Right cardiac atrium (tissue), 5 donors: Measurements from ENCODE around the gene AURKB. TPM values are rescaled to one million over a fixed set of nuclear protein-coding genes. Genes with fewer than 3 reads are reported as not detected.

Experiments
- ATAC-seq, 2 donors: fragments of 200-7000 bp; cut with Tn5 transposase; one replicate each; pipeline versions ENCODE4 v1.8.0 to v1.9.1; 2020; ENCODE audit warnings: moderate library complexity in 2 of 2, mild to moderate bottlenecking in 1 of 2
- DNase-seq, 3 donors: peaks; one replicate each; pipeline ENCODE4 v3.0.0-alpha.2; 2020
- H3K27ac ChIP-seq: one replicate; pipeline ENCODE4 v1.5.1; 2013; ENCODE audit warnings: mild to moderate bottlenecking, low read length, control low read depth, moderate library complexity
- H3K27me3 ChIP-seq: one replicate; pipeline ENCODE4 v1.6.1; 2013; ENCODE audit not compliant: control insufficient read depth, insufficient read depth
- H3K4me1 ChIP-seq: one replicate; pipeline ENCODE4 v1.6.1; 2013; ENCODE audit warnings: low read length; ENCODE audit not compliant: control insufficient read depth, insufficient read depth
- H3K4me3 ChIP-seq: one replicate; pipeline ENCODE4 v1.5.1; 2013; ENCODE audit warnings: low read length, control low read depth
- H3K9me3 ChIP-seq: one replicate; pipeline ENCODE4 v1.6.1; 2013; ENCODE audit warnings: low read length; ENCODE audit not compliant: control insufficient read depth
- WGBS: extraction: QIAGEN DNeasy Blood & Tissue Kit; methylation state at CpG from one replicate; pipeline ENCODE4 v1.1.7; 2013; 5-methylcytosine and 5-hydroxymethylcytosine counted together
- intact Hi-C, 4 donors: fragments of 100-400 bp; cut with DNase I; formaldehyde crosslinking; loops; one replicate each; pipeline versions ENCODE4 v1.11.0 to v1.14.0; 2022 to 2023
- microRNA-seq, 2 donors: library from miRNA; unstranded; fragments of <30 nt; microRNA quantifications; one replicate each; pipeline ENCODE4 v1.2.0, GENCODE V29; 2020 to 2021
- polyA plus RNA-seq: library from polyadenylated mRNA; stranded (reverse); fragments of 200-250 nt; gene quantifications from one replicate; pipeline ENCODE4 v1.2.3, GENCODE V29; 2013
- total RNA-seq, 4 donors: library from RNA; stranded (reverse); fragmentation: NEBNext Ultra II Directional; extraction: Animal tissue kit (Norgen Biotek cat#: 25700); gene quantifications; one replicate each; pipeline ENCODE4 v1.2.1, GENCODE V29; 2021
- donor health status: healthy with polysubstance abuse.
- donor health status: DM: no; HTN: yes; CAD: no.
- donor health status: DM: no; HTN: no; CAD: no.
- donor health status: DM: no; HTN: yes; CAD: no; lungs with severe emphysema.
- donor health status: DM: yes; HTN: yes; CAD: no.

AURKB gene
- total and polyA plus RNA-seq, 5 donors: 0.45 to 1.3 (median 1.1) TPM; not detected in 2

- Histone ChIP-seq H3K27me3 (no peaks in the 10 kb centered on the region), H3K27ac (no peak overlapping the region), H3K9me3 (no peaks in the 10 kb centered on the region), H3K4me1 (peaks cover 18% of the 10 kb centered on the region), H3K4me3 (no peak overlapping the region)
- ATAC-seq (no peak), DNase-seq (peak in 1 of 3 donors; percentile 39)
- 73% methylated on average over 4 of the region's 4 CpGs for WGBS
- intact Hi-C loops: no loop called here
These were observed 50.7 kb downstream of the AURKB start for GRCh38 chr17:8159459-8160223.

- H3K4me1 ChIP-seq: peaks cover 12% of the 10 kb centered on the region
- H3K4me3 ChIP-seq: no peak overlapping the region
- no peak overlapping the region for H3K27ac ChIP-seq
- peak in 1 of 3 donors; percentile 7 for DNase-seq
- 61% methylated on average over 3 of the region's 3 CpGs for WGBS
- no peaks in the 10 kb centered on the region for H3K9me3 ChIP-seq
- intact Hi-C loops: no loop called here
- ATAC-seq: no peak
- H3K27me3 ChIP-seq: no peaks in the 10 kb centered on the region
These were observed 51.4 kb downstream of the AURKB start for GRCh38 chr17:8159032-8159400.

GRCh38 chr17:8158267-8159031 is 51.9 kb downstream of the AURKB start:
- peak in 1 of 2 donors; percentile 3 for ATAC-seq

GRCh38 chr17:8156246-8156992 is 54.0 kb downstream of the AURKB start:
- peak; percentile 71 to 75 for ATAC-seq

More at GRCh38 chr17:8158267-8159031, 51.9 kb downstream of the AURKB start:
- Histone ChIP-seq H3K4me3 (no peak overlapping the region), H3K27me3 (no peaks in the 10 kb centered on the region), H3K4me1 (peaks cover 8% of the 10 kb centered on the region), H3K9me3 (no peaks in the 10 kb centered on the region), H3K27ac (peak overlapping the region; percentile 97)
- peak; percentile 89 to 97 (median 95) for DNase-seq
- intact Hi-C loops: no loop called here
- 42% methylated on average over 20 of the region's 20 CpGs for WGBS

GRCh38 chr17:8155996-8156245 is 54.5 kb downstream of the AURKB start:
- WGBS: under 1% methylated on average over 11 of the region's 11 CpGs
- H3K4me3 ChIP-seq: peak overlapping the region; percentile 96
- H3K4me1 ChIP-seq: peaks cover 11% of the 10 kb centered on the region
- peak overlapping the region; percentile 100 for H3K27ac ChIP-seq
- H3K27me3 ChIP-seq: no peaks in the 10 kb centered on the region
- intact Hi-C loops: no loop called here
- DNase-seq: peak in 2 of 3 donors; percentile 75 to 78
- no peaks in the 10 kb centered on the region for H3K9me3 ChIP-seq
- ATAC-seq: no peak

More at GRCh38 chr17:8156246-8156992, 54.0 kb downstream of the AURKB start:
- Histone ChIP-seq H3K9me3 (no peaks in the 10 kb centered on the region), H3K4me1 (peaks cover 13% of the 10 kb centered on the region), H3K27me3 (no peaks in the 10 kb centered on the region), H3K4me3 (peak overlapping the region; percentile 96), H3K27ac (peak overlapping the region; percentile 100)
- WGBS: under 1% methylated on average over 59 of the region's 59 CpGs
- intact Hi-C loops: no loop called here
- peak; percentile 100 for DNase-seq

GRCh38 chr17:8155231-8155995 is 55.0 kb downstream of the AURKB start:
- 7% methylated on average over 14 of the region's 14 CpGs for WGBS
- Histone ChIP-seq H3K27ac (peak overlapping the region; percentile 100), H3K4me1 (peaks cover 14% of the 10 kb centered on the region), H3K27me3 (no peaks in the 10 kb centered on the region), H3K4me3 (peak overlapping the region; percentile 96), H3K9me3 (no peaks in the 10 kb centered on the region)
- DNase-seq: peak in 1 of 3 donors; percentile 30
- ATAC-seq: no peak
- intact Hi-C loops: no loop called here

Small RNA genes within 50 kb of the gene (microRNA-seq; reads per million reads assigned to microRNA genes)
- 15.5 to 81.2 reads per million in 2 donors for gene MIR4521

Other genes with a start within 250 kb of the AURKB start
- under 1 TPM in 3 of 4 donors, not detected in 1; 0.23 to 0.85 (median 0.31) TPM for gene GUCY2D, start 208.0 kb downstream of the AURKB start, total RNA-seq
- gene GUCY2D, start 208.0 kb downstream of the AURKB start, polyA plus RNA-seq: 0.09 TPM
- gene ALOX15B, start 171.5 kb downstream of the AURKB start, total RNA-seq: under 1 TPM; 0.25 to 0.68 (median 0.46) TPM
- 0.54 TPM for gene ALOX15B, start 171.5 kb downstream of the AURKB start, polyA plus RNA-seq
- under 1 TPM in 1 of 4 donors, not detected in 3; 0.71 TPM for gene ALOX12B, start 122.9 kb downstream of the AURKB start, total RNA-seq
- not detected for gene ALOX12B, start 122.9 kb downstream of the AURKB start, polyA plus RNA-seq
- not detected for gene ALOXE3, start 92.1 kb downstream of the AURKB start, total RNA-seq
- gene ALOXE3, start 92.1 kb downstream of the AURKB start, polyA plus RNA-seq: not detected
- under 1 TPM; 0.62 to 0.76 (median 0.73) TPM for gene HES7, start 86.5 kb downstream of the AURKB start, total RNA-seq
- gene HES7, start 86.5 kb downstream of the AURKB start, polyA plus RNA-seq: 0.25 TPM
- 100 to 1,000 TPM in 3 of 4 donors, 10 to 100 TPM in 1; 96.2 to 150 (median 124) TPM for gene PER1, start 58.2 kb downstream of the AURKB start, total RNA-seq
- gene PER1, start 58.2 kb downstream of the AURKB start, polyA plus RNA-seq: 110 TPM
- 10 to 100 TPM; 68.7 to 74.9 (median 71.8) TPM for gene VAMP2, start 47.6 kb downstream of the AURKB start, total RNA-seq
- 50.2 TPM for gene VAMP2, start 47.6 kb downstream of the AURKB start, polyA plus RNA-seq
- gene TMEM107, start 34.2 kb downstream of the AURKB start, total RNA-seq: 10 to 100 TPM in 2 of 4 donors, 1 to 10 TPM in 2; 7.1 to 11.4 (median 9.2) TPM
- gene TMEM107, start 34.2 kb downstream of the AURKB start, polyA plus RNA-seq: 7.2 TPM
- 1 to 10 TPM; 7.0 to 9.9 (median 9.6) TPM for gene BORCS6, start 20.4 kb downstream of the AURKB start, total RNA-seq
- gene BORCS6, start 20.4 kb downstream of the AURKB start, polyA plus RNA-seq: 7.3 TPM
- gene CTC1, start 37.5 kb upstream of the AURKB start, total RNA-seq: 10 to 100 TPM; 12.8 to 21.1 (median 17.2) TPM
- 12.4 TPM for gene CTC1, start 37.5 kb upstream of the AURKB start, polyA plus RNA-seq
- 10 to 100 TPM; 12.4 to 19.7 (median 15.7) TPM for gene PFAS, start 38.7 kb upstream of the AURKB start, total RNA-seq
- gene PFAS, start 38.7 kb upstream of the AURKB start, polyA plus RNA-seq: 7.5 TPM
- 10 to 100 TPM; 27.2 to 33.0 (median 30.0) TPM for gene RANGRF, start 78.1 kb upstream of the AURKB start, total RNA-seq
- 45.5 TPM for gene RANGRF, start 78.1 kb upstream of the AURKB start, polyA plus RNA-seq
- gene SLC25A35, start 84.8 kb upstream of the AURKB start, total RNA-seq: 1 to 10 TPM; 2.0 to 4.7 (median 3.0) TPM
- gene SLC25A35, start 84.8 kb upstream of the AURKB start, polyA plus RNA-seq: 5.2 TPM
- 10 to 100 TPM; 10.1 to 18.2 (median 13.4) TPM for gene ARHGEF15, start 99.7 kb upstream of the AURKB start, total RNA-seq
- gene ARHGEF15, start 99.7 kb upstream of the AURKB start, polyA plus RNA-seq: 13.1 TPM
- not detected for gene ODF4, start 129.3 kb upstream of the AURKB start, total RNA-seq
- not detected for gene ODF4, start 129.3 kb upstream of the AURKB start, polyA plus RNA-seq
- 1,000 to 10,000 TPM in 3 of 4 donors, 100 to 1,000 TPM in 1; 912 to 1,167 (median 1,065) TPM for gene RPL26, start 172.6 kb upstream of the AURKB start, total RNA-seq
- 2,058 TPM for gene RPL26, start 172.6 kb upstream of the AURKB start, polyA plus RNA-seq
- gene RNF222, start 187.3 kb upstream of the AURKB start, total RNA-seq: not detected
- not detected for gene RNF222, start 187.3 kb upstream of the AURKB start, polyA plus RNA-seq
- gene NDEL1, start 225.3 kb upstream of the AURKB start, total RNA-seq: 10 to 100 TPM; 30.9 to 45.2 (median 32.4) TPM
- gene NDEL1, start 225.3 kb upstream of the AURKB start, polyA plus RNA-seq: 27.3 TPM